ENCODE measurements around the gene TLR6.
"Not testable (repeated sequence)": the region's sequence is repeated elsewhere in the genome, so short reads cannot be mapped to it uniquely, and the experiment has no call there.

Gene TLR6

DNA sequence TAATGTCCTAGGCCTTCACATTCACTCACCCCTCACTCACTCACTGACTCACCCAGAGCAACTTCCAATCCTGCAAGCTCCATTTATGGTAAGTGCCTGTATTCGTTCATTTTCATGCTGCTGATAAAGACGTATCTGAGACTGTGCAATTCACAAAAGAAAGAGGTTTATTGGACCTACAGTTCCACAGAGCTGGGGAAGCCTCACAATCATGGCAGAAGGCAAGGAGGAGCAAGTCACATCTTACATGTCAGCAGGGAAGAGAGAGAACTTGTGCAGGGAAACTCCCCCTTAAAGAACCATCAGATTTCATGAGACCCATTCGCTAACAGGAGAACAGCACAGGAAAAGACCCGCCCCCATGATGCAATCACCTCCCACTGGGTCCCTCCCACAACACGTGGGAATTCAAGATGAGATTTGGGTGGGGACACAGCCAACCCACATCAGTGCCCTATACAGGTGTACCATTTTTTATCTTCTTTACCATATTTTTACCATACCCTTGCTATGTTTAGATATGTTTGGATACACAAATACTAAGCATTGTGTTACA is 33.8 kb downstream of the TLR6 start:
- TF ChIP-seq GATA1 (IDR thresholded peaks at IDR 0.05; ENCODE audit: low read depth, low read length) (no peak), POLR2A (IDR thresholded peaks at IDR 0.05; ENCODE audit: low read length) (no peak)
- DNase-seq: no peak

DNA sequence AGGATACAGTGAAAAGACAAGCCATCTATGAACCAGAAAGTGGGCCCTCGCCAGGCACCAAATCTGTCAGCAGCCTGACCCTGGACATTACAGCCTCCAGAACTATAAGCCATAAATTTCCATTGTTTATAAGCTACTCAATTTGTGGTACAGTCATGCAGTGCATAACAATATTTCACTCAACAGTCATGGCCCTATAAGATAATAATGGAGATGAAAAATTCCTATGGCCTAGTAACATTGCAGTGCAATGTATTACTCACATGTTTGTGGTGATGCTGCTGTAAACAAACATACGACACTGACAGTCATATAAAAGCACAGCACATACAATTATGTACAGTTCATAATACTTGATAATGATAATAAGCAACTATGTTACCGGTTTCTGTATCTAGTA is 34.9 kb downstream of the TLR6 start:
- TF ChIP-seq GATA1 (IDR thresholded peaks at IDR 0.05; ENCODE audit: low read depth, low read length) (no peak), POLR2A (IDR thresholded peaks at IDR 0.05; ENCODE audit: low read length) (no peak)
- DNase-seq: no peak

DNA sequence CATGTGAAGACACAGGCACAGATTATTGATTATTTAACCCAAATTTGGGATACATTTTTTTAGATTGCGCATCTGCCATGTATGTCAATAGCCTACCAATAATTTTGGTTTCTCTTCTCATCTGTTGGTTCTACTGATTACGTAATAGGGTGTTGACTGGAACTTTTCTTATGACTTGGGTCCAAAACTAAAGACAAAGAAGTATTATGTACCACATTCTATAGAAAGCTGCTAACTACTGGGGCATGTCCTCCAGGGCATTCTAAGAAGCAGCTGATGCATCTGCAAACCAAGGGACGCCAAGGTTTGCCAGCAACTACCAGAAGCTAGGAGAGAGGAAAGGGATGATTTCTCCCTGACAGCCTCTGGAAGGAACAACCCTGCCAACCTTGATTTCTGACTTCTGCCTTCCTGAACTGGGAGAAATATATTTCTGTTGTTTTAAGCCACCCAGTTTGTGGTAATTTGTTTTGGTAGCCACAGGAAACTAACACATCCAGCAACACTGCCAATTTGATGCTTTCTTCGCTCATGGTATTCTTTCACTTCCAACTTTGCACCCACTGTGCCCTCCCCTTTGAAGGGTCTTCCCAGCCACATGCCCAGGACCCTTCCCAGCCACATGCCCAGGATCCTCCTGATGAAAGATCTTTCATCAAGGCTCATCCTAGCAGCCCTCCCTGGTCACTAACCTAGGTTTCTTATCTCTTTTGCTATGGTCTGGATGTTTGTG is 36.1 kb downstream of the TLR6 start:
- DNase-seq: no peak
- TF ChIP-seq POLR2A (IDR thresholded peaks at IDR 0.05; ENCODE audit: low read length) (no peak), GATA1 (IDR thresholded peaks at IDR 0.05; ENCODE audit: low read depth, low read length) (no peak)

DNA sequence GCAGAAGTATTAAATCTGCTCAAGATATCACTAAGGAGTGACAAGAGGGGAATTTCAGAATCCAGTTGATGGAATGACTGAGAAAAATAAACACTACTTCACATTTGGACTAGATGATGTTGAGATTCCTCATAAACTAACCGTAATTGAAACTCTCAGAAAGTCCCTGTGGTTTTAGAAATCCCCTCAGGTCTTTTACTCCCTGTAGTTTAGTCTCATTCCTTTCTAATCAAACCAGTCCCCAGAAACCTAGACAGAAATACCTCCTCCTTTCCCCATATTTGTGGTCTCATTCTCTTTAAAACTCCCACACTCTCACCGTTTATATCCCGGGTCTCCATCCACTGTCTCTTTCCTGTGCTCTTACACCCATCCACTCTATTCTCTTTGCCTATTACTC is 37.0 kb downstream of the TLR6 start:
- TF ChIP-seq GATA1 (IDR thresholded peaks at IDR 0.05; ENCODE audit: low read depth, low read length) (no peak), POLR2A (IDR thresholded peaks at IDR 0.05; ENCODE audit: low read length) (no peak)
- DNase-seq: no peak

DNA sequence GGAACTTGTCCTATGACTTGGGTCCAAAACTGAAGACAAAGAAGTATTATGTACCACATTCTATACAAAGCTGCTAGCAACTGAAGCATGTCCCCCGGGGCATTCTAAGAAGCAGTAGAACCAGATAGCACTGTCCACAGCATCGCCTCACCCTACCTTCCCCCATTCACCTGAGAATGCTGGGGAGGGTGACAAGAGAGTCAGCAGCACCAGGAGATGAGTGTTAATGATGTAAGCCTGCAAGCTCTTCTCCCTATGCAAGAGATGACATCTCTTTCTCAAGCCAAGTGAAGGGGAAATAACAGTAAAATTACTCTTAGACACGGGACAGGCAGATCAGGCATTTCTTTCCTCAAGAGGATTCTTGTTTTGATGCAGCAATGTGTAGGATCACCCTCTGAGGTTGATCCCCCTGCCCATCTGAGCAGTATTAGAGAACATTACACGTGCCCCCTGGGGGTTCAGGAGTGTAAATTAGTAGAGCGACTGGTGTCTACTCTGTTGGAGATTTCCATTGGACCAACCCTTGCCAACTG is 38.1 kb downstream of the TLR6 start:
- no peak for TF ChIP-seq POLR2A (IDR thresholded peaks at IDR 0.05; ENCODE audit: low read length)
- TF ChIP-seq GATA1 (IDR thresholded peaks at IDR 0.05; ENCODE audit: low read depth, low read length): no peak
- no peak for DNase-seq

DNA sequence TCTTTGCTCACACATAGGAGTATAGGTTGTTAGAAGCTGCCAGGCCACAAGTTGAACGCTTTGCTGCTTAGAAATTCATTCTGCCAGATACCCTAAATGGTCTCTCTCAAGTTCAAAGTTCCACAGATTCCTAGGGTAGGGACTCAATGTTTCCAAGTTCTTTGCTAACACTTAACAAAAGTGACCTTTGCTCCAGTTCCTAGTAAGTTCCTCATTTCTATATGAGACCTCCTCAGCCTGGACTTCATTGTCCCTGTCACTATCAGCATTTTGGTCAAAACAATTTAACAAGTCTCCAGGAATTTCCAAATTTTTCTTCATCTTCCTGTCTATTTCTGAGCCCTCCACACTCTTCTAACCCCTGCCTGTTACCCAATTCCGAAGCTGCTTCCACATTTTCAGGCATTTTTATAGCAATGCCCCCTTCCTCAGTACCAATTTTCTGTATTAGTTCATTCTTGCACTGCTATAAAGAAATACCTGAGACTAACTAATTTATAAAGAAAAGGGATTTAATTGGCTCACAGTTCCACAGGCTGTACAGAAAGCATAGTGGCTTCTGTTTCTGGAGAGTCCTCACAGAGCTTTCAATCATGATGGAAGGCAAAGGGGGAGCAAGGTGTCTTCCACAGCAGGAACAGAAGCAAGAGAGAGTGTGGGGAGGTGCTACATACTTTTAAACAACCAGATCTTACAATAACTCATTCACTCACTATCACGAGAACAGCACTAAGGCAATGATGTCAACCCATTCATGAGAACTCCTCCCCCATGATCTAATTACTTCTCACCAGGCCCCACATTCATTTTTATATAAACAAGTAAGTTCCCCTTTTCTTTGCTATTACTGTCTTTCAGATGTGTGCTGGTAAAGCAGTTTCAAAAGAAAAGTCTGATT is 40.5 kb downstream of the TLR6 start:
- TF ChIP-seq POLR2A (IDR thresholded peaks at IDR 0.05; ENCODE audit: low read length) (no peak), GATA1 (IDR thresholded peaks at IDR 0.05; ENCODE audit: low read depth, low read length) (no peak)
- no peak for DNase-seq

DNA sequence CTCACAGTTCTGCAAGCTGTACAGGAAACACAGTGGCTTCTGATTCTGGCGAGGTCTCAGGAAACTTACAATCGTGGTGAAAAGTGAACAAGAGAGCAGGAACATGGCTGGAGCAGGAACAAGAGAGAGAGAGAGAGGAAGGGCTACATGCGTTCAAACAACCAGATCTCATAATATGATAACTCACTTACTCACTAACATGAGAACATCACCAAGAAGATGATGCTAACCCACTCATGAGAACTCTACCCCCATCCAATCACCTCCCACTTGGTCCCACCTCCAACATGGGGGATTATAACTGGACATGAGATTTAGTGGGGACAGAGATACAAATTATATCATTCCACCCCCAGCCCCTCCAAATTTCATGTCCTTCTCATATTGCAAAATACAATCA is 42.2 kb downstream of the TLR6 start:
- DNase-seq: no peak
- TF ChIP-seq GATA1 (IDR thresholded peaks at IDR 0.05; ENCODE audit: low read depth, low read length): no peak
- no peak for TF ChIP-seq POLR2A (IDR thresholded peaks at IDR 0.05; ENCODE audit: low read length)

DNA sequence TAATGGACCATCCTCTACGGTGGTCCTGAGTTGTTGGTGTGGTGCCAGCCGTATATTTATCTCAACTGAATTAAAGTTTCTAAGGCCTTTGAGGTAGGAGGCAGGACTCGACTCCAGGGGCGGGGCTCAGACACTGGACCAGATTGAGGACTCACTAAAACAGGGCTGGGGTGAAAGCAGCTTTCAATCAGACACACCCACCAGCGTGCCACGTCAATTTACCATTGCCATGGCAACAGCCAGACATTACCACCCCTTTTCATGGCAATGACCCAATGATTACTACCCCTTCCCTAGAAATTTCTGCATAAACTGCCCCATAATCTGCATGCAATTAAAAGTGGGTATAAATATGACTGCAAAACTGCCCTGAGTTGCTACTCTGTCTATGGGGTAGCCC is 45.3 kb downstream of the TLR6 start:
- no peak for TF ChIP-seq GATA1 (IDR thresholded peaks at IDR 0.05; ENCODE audit: low read depth, low read length)
- TF ChIP-seq POLR2A (IDR thresholded peaks at IDR 0.05; ENCODE audit: low read length): no peak

DNA sequence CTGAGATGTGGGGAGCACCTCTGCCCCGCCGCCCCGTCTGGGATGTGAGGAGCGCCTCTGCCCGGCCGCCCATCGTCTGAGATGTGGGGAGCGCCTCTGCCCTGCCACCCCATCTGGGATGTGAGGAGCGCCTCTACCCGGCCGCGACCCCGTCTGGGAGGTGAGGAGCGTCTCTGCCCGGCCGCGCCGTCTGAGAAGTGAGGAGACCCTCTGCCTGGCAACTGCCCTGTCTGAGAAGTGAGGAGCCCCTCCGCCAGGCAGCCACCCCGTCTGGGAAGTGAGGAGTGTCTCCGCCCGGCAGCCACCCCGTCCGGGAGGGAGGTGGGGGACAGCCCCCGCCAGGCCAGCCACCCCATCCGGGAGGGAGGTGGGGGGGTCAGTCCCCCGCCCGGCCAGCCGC is 49.2 kb downstream of the TLR6 start:
- DNase-seq: not testable (repeated sequence)

More for the DNA sequence above, 45.3 kb downstream of the TLR6 start:
- DNase-seq: no peak

DNA sequence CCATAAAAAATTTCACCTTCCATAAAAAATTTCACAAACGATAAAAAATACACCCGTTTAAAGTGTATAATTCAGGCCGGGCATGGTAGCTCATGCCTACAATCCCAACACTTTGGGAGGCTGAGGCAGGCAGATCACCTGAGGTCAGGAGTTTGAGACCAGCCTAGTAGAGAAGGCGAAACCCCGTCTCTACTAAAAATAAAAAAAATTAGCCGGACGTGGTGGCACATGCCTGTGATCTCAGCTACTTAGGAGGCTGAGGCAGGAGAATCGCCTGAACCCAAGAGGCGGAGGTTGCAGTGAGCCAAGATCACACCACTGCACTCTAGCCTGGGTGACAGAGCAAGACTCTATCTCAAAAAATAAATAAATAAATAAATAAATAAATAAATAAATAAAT is 50.4 kb downstream of the TLR6 start:
- DNase-seq: not testable (repeated sequence)

DNA sequence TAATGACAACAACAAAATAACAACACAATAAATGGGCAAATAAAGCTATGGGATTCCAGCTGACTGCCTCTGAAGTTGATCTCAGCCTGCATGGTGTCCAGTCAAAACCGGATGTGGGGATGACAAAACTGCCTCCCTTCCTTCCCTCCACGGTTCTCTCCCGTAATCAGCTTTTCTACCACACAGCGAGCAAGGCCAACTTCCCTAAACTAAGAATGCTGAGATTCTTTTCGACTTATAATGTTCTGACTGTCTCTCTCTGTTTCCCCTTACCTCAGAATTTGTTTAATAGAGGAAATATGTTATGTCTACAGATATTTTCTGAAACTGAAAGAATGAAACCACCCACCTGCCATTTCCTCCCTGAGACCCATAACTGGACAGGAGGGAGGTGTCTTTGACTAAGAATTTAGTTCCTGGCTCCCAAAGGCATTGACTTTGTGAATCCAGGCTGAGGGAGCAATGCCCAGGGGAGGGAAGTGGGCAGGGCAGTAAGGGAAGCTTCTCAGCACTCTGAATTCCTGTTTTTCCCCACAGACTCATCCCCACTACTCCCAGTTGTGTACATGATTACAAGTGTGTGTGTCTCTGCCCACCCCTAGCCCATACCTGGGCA is 51.0 kb downstream of the TLR6 start:
- TF ChIP-seq GATA1 (IDR thresholded peaks at IDR 0.05; ENCODE audit: low read depth, low read length) (no peak), POLR2A (IDR thresholded peaks at IDR 0.05; ENCODE audit: low read length) (no peak)
- DNase-seq: peak in 1 of 2 experiments; percentile 12

DNA sequence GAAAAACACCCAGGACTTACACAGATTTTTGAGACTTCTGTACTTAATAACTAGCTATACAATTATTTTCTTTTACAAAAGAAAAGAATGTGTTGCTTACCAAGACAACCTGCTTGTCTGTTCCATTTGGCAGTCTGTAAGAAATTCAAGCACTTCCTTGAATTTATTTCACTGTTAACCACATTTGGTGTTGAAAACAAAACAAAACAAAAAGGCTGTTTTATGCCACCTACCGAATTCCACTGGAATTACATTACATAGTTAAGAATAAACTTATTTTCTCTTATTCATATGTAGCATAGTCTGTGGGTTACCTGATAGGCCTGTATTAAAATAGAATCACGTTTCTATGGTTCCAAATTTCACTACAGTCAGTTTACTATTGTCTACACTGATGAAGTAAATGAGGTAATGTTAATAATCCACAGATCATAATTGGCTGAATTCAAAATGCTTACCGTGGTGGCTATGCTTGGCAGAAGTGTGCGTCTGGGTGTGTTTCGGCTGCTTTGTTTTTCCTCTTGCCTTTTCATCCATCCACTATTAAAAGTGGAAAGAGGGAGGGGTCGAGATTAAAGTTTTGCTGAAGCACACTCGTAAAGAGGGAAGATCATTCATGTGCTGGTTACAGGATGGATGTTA is 51.8 kb downstream of the TLR6 start, which contains the start of gene TLR1:
Gene TLR1 (minus strand): TSS at position 138 of the 642 bp plus-strand sequence. CDS start 5,960 bp downstream, outside the sequence.
- no peak for TF ChIP-seq POLR2A (IDR thresholded peaks at IDR 0.05; ENCODE audit: low read length)
- TF ChIP-seq GATA1 (IDR thresholded peaks at IDR 0.05; ENCODE audit: low read depth, low read length): no peak
- DNase-seq: peak; percentile 52 to 54

DNA sequence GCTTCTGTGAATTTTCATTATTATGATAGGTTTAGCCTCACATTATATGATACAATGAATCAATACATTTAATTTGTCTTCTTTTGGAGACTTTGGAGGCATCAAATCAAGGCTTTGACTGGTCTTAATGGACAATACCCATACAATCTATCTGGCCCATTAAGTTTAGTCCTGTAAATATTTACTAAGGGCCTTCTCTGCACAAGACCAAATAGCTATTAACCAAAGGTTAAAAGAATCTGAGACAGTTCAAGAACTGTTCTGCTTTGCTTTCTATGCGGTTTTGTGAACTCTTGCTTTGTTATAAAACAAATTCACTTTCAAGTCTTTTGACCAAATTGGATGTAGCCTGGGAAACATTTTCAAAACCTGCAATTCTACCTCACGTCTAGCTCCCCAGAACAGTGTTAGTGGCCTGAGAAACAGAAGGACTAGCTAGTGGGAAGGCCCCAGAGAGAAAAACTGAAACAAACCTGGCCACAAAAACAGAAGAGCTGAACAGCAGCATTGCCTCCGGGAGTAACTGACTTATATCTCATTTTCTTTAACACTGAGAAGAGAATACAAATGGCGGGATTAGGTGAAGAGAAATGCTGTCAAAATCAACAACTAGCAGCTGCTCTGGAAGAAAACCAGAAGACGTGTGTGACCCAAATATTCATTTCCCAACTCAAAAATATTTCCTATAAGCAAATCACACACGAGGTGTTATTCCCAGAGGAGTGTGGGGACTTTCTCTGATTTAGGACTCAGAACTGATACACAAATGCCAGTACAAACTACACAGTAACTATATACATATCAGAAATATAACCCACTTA is 52.6 kb downstream of the TLR6 start:
- DNase-seq: no peak
- no peak for TF ChIP-seq POLR2A (IDR thresholded peaks at IDR 0.05; ENCODE audit: low read length)
- TF ChIP-seq GATA1 (IDR thresholded peaks at IDR 0.05; ENCODE audit: low read depth, low read length): no peak
